22Rv1 (cell line): ENCODE results near the gene FERMT1.

Experiments
- ZFX ChIP-seq: fragments of 450-650 bp; IDR thresholded peaks from 2 replicates; pipeline ENCODE4 v1.6.1; 2017; ENCODE audit warnings: antibody characterized with exemption, borderline replicate concordance
- TF ChIP-seq, protein P1 (sequence below): fragments of 450-650 bp; IDR thresholded peaks from 2 replicates; pipeline ENCODE4 v1.5.1; 2017; ENCODE audit warnings: mild to moderate bottlenecking

DNA sequence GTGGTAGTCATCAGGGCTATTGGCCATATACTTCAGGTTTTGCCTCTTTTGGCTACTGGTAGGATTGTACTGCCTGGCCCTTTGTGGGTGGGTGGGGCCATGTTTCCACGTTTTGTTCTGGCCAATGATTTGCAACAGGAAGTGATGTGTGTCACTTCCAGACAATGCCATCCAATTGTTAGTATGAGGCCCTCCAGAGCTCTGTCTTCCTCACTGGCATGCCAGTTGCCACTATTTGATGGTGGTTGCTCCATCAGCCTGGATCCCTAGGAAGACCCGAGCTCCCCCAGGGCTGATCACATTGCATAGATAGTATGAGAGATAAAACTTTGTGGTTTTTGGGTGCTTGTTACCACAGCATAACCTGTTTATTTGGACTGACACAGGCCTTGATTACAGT lies 61.3 kb downstream of the FERMT1 start:
- TF ChIP-seq, protein P1, sequence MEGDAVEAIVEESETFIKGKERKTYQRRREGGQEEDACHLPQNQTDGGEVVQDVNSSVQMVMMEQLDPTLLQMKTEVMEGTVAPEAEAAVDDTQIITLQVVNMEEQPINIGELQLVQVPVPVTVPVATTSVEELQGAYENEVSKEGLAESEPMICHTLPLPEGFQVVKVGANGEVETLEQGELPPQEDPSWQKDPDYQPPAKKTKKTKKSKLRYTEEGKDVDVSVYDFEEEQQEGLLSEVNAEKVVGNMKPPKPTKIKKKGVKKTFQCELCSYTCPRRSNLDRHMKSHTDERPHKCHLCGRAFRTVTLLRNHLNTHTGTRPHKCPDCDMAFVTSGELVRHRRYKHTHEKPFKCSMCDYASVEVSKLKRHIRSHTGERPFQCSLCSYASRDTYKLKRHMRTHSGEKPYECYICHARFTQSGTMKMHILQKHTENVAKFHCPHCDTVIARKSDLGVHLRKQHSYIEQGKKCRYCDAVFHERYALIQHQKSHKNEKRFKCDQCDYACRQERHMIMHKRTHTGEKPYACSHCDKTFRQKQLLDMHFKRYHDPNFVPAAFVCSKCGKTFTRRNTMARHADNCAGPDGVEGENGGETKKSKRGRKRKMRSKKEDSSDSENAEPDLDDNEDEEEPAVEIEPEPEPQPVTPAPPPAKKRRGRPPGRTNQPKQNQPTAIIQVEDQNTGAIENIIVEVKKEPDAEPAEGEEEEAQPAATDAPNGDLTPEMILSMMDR = no peak
- TF ChIP-seq ZFX = no peak
